Common myeloid progenitor, CD34-positive (primary cell): Measurements from ENCODE around the gene CENPS.

Source experiments
- CTCF ChIA-PET: fragments of 350-600 bp; sonication (Branson Sonifier 250); formaldehyde crosslinking; loops from one replicate; lab custom pipeline; 2021; ENCODE audit warnings: antibody characterized with exemption; lab: Charles Lee
- POLR2A ChIA-PET: fragments of 350-600 bp; sonication (Branson Sonifier 250); formaldehyde crosslinking; loops from one replicate; lab custom pipeline; 2021; ENCODE audit warnings: antibody characterized with exemption; lab: Charles Lee
- DNase-seq, 3 donors: peaks; one replicate each; pipeline versions ENCODE4 v3.0.0 to v3.0.0-alpha.2; 2013
- H3K27ac ChIP-seq, 2 experiments: 1 replicate in 1 of 2; 2 replicates in 1 of 2; pipeline ENCODE4 v1.7.0; 2013; ENCODE audit warnings: inconsistent platforms in 2 of 2, low read length in 2 of 2, mild to moderate bottlenecking in 2 of 2, low read depth in 1 of 2, moderate library complexity in 1 of 2; ENCODE audit not compliant: severe bottlenecking in 2 of 2, insufficient read depth in 1 of 2, poor library complexity in 1 of 2
- H3K27me3 ChIP-seq, 5 experiments: replicated peaks in 2 of 5; 1 replicate in 3 of 5; 2 replicates in 2 of 5; pipeline versions ENCODE4 v1.6.1 to v1.7.0; 2013; ENCODE audit warnings: low read length in 4 of 5, mild to moderate bottlenecking in 2 of 5, moderate library complexity in 2 of 5, inconsistent platforms in 1 of 5; ENCODE audit not compliant: insufficient read depth in 5 of 5, control insufficient read depth in 4 of 5
- H3K36me3 ChIP-seq, 4 experiments: 1 replicate in 2 of 4; 2 replicates in 2 of 4; pipeline versions ENCODE4 v1.6.1 to v1.7.0; 2013; ENCODE audit warnings: low read length in 3 of 4, control low read depth in 1 of 4, mild to moderate bottlenecking in 1 of 4; ENCODE audit not compliant: control insufficient read depth in 4 of 4, insufficient read depth in 4 of 4
- H3K4me1 ChIP-seq, 4 experiments: 1 replicate in 3 of 4; 2 replicates in 1 of 4; pipeline versions ENCODE4 v1.6.1 to v1.7.1; 2013; ENCODE audit warnings: low read length in 3 of 4, mild to moderate bottlenecking in 3 of 4, control low read depth in 1 of 4, inconsistent platforms in 1 of 4, moderate library complexity in 1 of 4; ENCODE audit not compliant: control insufficient read depth in 4 of 4, insufficient read depth in 4 of 4; ENCODE audit errors: control extremely low read depth in 1 of 4
- H3K4me3 ChIP-seq, 7 experiments: 1 replicate in 4 of 7; 2 replicates in 3 of 7; pipeline versions ENCODE4 v1.5.1 to v1.7.0; 2013; ENCODE audit warnings: mild to moderate bottlenecking in 7 of 7, low read length in 6 of 7, moderate library complexity in 6 of 7, inconsistent platforms in 2 of 7, low read depth in 2 of 7, control low read depth in 1 of 7; ENCODE audit not compliant: insufficient read depth in 4 of 7, control insufficient read depth in 1 of 7; ENCODE audit errors: extremely low read depth in 1 of 7
- H3K9me3 ChIP-seq, 5 experiments: 1 replicate in 4 of 5; 2 replicates in 1 of 5; pipeline versions ENCODE4 v1.6.1 to v1.7.1; 2013; ENCODE audit warnings: low read length in 4 of 5, mild to moderate bottlenecking in 2 of 5, inconsistent platforms in 1 of 5, low read depth in 1 of 5, moderate library complexity in 1 of 5; ENCODE audit not compliant: control insufficient read depth in 4 of 5, insufficient read depth in 2 of 5; ENCODE audit errors: control extremely low read depth in 1 of 5
- WGBS: methylation state at CpG from one replicate; pipeline ENCODE4 v1.1.5; 2013; ENCODE audit not compliant: insufficient coverage; 5-methylcytosine and 5-hydroxymethylcytosine counted together

The CENPS gene

DNA sequence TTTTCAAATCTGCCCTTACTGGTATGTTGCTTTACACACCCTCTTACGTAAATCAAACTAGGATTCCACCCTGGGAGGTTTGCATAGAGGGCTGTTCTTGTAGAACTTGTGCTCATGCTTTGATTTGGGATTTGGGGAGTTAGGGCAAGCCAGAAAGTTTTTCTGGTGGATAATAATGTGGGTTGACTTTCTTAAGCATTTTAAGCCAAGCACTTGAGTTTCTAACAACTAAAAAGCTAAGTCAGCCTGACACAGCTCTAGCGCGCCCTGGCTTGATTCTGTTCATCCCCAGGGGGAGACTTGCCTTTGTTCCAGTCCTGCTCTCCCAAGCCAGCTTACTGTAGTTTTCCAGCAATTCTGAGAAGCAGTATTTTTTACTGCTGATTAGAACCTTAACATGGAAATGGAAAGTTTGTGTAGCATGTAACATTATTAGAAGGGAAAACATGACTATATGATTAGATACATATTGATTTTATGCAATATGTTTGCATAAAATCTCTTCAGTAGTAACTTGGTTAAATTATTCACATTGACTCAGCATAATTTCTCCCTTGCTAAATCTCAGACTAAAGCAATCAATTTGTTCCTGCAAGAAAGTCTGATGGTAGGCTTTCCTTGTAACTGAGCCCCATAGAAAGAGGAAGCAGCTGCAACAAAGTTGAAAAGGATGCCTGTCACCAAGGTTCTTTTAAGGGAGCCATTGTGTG is 42.4 kb upstream of the CENPS start:
- Histone ChIP-seq H3K27me3 (no peaks in the 10 kb centered on the region), H3K27ac (peak overlapping the region in 1 of 2 experiments; percentile 35), H3K4me1 (peaks cover 5 to 37% (median 16%) of the 10 kb centered on the region in 4 experiments), H3K9me3 (no peaks in the 10 kb centered on the region), H3K36me3 (no peaks in the 10 kb centered on the region), H3K4me3 (peak overlapping the region in 3 of 7 experiments; percentile 24 to 48 (median 42))
- POLR2A ChIA-PET: interaction anchor here (0.6 to 2.3 kb wide), 4 partner anchors 10 to 841 kb away, joined by 3 to 22 read pairs (median 6); partner anchors contain the start of gene PGD
- CTCF ChIA-PET: interaction anchor here (0.7 to 5.4 kb wide), 8 partner anchors 10 to 150 kb away, joined by 3 to 56 read pairs (median 6); partner anchors contain the start of genes CENPS and PGD
- DNase-seq: peak; percentile 68 to 93 (median 92)
- WGBS: 32% methylated on average over 2 of the region's 3 CpGs

DNA sequence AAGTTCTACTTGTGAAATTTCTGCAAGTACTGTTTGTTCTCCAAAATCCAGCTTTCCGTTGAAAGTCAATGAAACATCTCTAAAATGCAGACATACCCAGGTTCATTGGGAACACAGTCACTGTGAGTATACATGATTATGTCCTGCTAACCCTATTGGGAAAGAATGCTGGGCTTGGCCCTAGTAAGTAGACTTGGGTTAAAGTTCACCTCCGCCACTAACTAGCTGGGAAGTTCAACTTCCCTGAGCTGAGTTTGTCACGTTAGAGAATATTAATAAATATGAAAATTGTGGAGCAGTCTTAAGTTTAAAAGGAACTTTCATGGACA is 41.9 kb upstream of the CENPS start:
- CTCF ChIA-PET: interaction anchor here (0.7 to 5.4 kb wide), 6 partner anchors 11 to 149 kb away, joined by 3 to 56 read pairs (median 10); partner anchors contain the start of genes CENPS and PGD
- DNase-seq: no peak
- 39% methylated on average over 3 of the region's 3 CpGs for WGBS

DNA sequence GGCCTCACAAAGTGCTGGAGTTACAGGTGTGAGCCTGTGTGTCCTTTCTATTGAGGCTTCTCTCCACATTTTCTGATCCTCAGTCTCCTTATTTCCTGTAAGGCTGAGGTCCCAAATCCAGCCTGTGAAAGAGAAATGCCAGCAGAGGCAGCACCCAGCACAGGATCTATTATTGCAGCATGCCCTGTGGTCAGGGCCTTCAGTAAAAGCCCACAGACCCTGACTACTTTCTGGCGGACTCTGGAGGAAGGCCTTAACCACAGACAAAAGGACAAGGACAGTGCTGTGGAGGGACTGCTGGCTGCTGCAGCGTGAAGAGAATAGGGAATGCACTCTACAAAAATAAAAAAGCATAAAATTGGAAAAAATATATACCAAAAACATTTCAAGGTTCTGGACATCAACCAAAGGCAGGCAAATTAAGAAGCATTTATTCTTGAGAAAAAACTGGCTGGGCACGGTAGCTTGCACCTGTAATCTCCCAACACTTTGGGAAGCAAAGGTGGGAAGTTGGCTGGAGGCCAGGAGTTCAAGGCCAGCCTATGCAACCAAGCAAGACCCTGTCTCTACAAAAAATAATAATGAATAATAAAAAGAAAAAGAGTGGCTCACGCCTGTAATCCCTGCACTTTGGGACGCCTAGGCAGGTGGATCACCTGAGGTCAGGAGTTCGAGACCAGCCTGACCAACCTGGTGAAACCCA is 40.8 kb upstream of the CENPS start:
- no peak for DNase-seq
- POLR2A ChIA-PET: no interaction called here
- no peaks in the 10 kb centered on the region for H3K27me3 ChIP-seq
- H3K9me3 ChIP-seq: peaks cover 0 to 6% (median 0%) of the 10 kb centered on the region in 5 experiments
- CTCF ChIA-PET: interaction anchor here (1.4 kb wide), 1 partner anchor 148 kb away, joined by 3 read pairs; no protein-coding TSS in a partner anchor
- H3K27ac ChIP-seq: no peak overlapping the region
- H3K36me3 ChIP-seq: no peaks in the 10 kb centered on the region
- no peak overlapping the region for H3K4me3 ChIP-seq
- 88% methylated on average over 3 of the region's 6 CpGs for WGBS
- peaks cover 5 to 37% (median 16%) of the 10 kb centered on the region in 4 experiments for H3K4me1 ChIP-seq

More for the DNA sequence above, 41.9 kb upstream of the CENPS start:
- Histone ChIP-seq H3K36me3 (no peaks in the 10 kb centered on the region), H3K4me3 (peak overlapping the region in 4 of 7 experiments; percentile 24 to 48 (median 42)), H3K9me3 (no peaks in the 10 kb centered on the region), H3K27ac (peak overlapping the region in 1 of 2 experiments; percentile 35), H3K27me3 (no peaks in the 10 kb centered on the region), H3K4me1 (peaks cover 5 to 37% (median 16%) of the 10 kb centered on the region in 4 experiments)
- POLR2A ChIA-PET: interaction anchor here (0.6 to 2.3 kb wide), 4 partner anchors 11 to 561 kb away, joined by 3 to 22 read pairs (median 6); partner anchors contain the start of gene PGD

DNA sequence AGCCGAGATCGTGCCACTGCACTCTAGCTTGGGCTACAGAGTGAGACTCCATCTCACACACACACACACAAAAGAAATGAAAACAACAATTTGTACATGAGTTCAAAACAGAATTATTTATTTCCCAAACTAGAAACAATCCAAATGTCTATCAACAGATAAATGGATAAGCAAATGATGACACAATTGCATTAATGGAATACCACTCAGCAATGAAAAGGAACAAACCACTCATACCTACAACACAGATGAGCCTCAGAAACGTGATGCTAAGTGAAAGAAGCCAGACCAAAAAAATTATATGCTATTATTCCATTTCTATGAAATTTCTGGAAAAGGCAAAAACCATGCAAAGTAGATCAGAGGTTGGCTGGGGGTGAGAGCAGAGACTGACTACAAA is 33.4 kb upstream of the CENPS start:
- WGBS: 100% methylated on average over 2 of the region's 3 CpGs
- peaks cover 7 to 33% (median 20%) of the 10 kb centered on the region in 4 experiments for H3K4me1 ChIP-seq
- DNase-seq: no peak
- POLR2A ChIA-PET: no interaction called here
- CTCF ChIA-PET: interaction anchor here (0.9 to 6.3 kb wide), 3 partner anchors 11 to 32 kb away, joined by 3 to 56 read pairs (median 5); no protein-coding TSS in a partner anchor
- no peak overlapping the region for H3K4me3 ChIP-seq
- H3K27ac ChIP-seq: no peak overlapping the region
- peaks cover 0 to 6% (median 0%) of the 10 kb centered on the region in 5 experiments for H3K9me3 ChIP-seq
- peaks cover 0 to 5% (median 0%) of the 10 kb centered on the region in 4 experiments for H3K36me3 ChIP-seq
- H3K27me3 ChIP-seq: no peaks in the 10 kb centered on the region

DNA sequence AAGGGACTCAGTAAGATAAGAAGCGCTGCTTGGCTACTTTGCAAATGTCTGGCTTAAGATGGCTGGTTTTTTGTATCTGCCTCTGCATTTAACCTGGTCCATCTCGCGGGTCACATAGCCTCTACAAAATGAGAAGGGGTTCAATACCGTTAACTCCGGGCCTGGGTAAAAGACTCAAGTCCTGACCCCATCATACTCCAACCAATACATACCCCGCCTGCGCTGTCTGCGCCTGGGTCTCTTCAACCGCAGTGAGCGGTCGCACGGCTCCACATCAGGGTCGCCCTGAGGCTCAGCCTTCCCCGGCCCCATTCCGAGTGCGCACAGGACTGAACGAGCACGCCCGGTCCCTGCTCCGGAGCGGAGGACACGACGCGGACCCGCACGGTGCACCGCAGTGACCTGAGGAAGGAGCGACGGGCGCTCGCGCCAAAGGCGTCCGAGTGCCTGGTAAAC is 31.9 kb upstream of the CENPS start:
- no peak for DNase-seq
- Histone ChIP-seq H3K27ac (peak overlapping the region in 1 of 2 experiments; percentile 81), H3K4me3 (peak overlapping the region; percentile 74 to 97 (median 92)), H3K27me3 (no peaks in the 10 kb centered on the region), H3K9me3 (peaks cover 0 to 6% (median 0%) of the 10 kb centered on the region in 5 experiments), H3K36me3 (peaks cover 0 to 16% (median 6%) of the 10 kb centered on the region in 4 experiments), H3K4me1 (peaks cover 7 to 33% (median 20%) of the 10 kb centered on the region in 4 experiments)
- ChIA-PET POLR2A (interaction anchor here (1.1 to 2.0 kb wide), 4 partner anchors 10 to 31 kb away, joined by 3 to 22 read pairs (median 4); partner anchors contain the start of gene CENPS), CTCF (interaction anchor here (0.9 to 6.3 kb wide), 7 partner anchors 12 to 491 kb away, joined by 3 to 56 read pairs (median 5); no protein-coding TSS in a partner anchor)
- 0% methylated on average over 26 of the region's 34 CpGs for WGBS

DNA sequence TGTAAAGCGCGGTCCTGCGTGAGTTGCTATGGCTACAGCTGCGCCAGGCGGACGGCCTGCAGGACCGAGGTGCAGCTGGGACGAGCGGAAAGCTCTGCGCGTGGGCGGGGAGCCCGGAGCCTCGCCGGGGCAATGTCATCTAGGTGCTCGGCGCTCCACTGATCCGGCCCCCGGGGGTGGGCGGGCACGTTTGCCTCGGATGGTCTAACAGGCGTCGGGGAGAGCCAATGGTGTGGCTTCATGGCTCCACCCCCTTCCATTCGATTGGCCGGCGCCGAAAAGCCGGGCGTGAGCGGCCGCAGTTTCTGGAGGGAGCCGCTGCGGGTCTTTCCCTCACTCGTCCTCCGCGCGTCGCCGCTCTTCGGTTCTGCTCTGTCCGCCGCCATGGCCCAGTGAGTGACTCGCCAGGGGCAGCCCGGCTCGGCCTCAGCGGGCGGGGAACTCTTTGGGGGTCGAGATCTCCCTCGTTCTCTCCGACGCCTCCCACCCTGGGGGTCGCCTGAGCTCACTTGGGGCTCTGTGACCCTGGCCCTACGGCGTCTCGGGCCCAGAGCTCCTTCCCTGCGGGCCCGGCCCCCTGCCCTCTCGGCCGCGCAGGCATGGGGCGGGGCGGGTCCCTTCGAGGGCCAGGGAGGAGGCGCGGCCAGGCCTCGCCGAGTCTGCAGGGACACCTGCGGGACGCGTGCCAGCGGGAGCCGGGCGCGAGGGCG is 31.3 kb upstream of the CENPS start, which contains the start of gene PGD:
Gene PGD, plus strand, starts transcription at position 331 of the 710 bp plus-strand sequence. Its CDS starts 54 bp downstream, at position 385.
- ChIA-PET CTCF (interaction anchor here (0.6 to 6.3 kb wide), 10 partner anchors 12 to 490 kb away, joined by 3 to 56 read pairs (median 4); no protein-coding TSS in a partner anchor), POLR2A (interaction anchor here (1.1 to 2.0 kb wide), 4 partner anchors 11 to 31 kb away, joined by 3 to 22 read pairs (median 4); partner anchors contain the start of gene CENPS)
- 0% methylated on average over 71 of the region's 76 CpGs for WGBS
- Histone ChIP-seq H3K9me3 (peaks cover 0 to 6% (median 0%) of the 10 kb centered on the region in 5 experiments), H3K4me3 (peak within 1 kb of the TSS; percentile 74 to 97 (median 92)), H3K27ac (peak within 1 kb of the TSS in 1 of 2 experiments; percentile 81), H3K4me1 (peaks cover 7 to 33% (median 20%) of the 10 kb centered on the region in 4 experiments), H3K27me3 (no peaks in the 10 kb centered on the region), H3K36me3 (peaks cover 2 to 19% (median 11%) of the 10 kb centered on the region in 4 experiments)
- DNase-seq: peak; percentile 97 to 99 (median 99)
